SK-N-MC (cell line): ENCODE results near the gene BSPRY.

Experiments
- EZH2 ChIP-seq: fragments of 200-600 bp; sonication (generic); IDR thresholded peaks from one replicate; pipeline ENCODE4 v1.6.1; 2017; ENCODE audit warnings: antibody characterized with exemption
- POLR2AphosphoS5 ChIP-seq: IDR thresholded peaks from 2 replicates; pipeline ENCODE4 v1.6.1; 2012; ENCODE audit warnings: mild to moderate bottlenecking, low read depth, low read length, borderline replicate concordance

GRCh38 chr9:113409883-113410206, 60.5 kb downstream of the BSPRY start:
- no peak for TF ChIP-seq POLR2AphosphoS5
- TF ChIP-seq EZH2: no peak
